Measurements from ENCODE around the gene PDE6A. TPM values are rescaled to one million over a fixed set of nuclear protein-coding genes. Genes with fewer than 3 reads are reported as not detected.

PDE6A gene
- total RNA-seq, 2 experiments from 2014 or later: not detected

DNA sequence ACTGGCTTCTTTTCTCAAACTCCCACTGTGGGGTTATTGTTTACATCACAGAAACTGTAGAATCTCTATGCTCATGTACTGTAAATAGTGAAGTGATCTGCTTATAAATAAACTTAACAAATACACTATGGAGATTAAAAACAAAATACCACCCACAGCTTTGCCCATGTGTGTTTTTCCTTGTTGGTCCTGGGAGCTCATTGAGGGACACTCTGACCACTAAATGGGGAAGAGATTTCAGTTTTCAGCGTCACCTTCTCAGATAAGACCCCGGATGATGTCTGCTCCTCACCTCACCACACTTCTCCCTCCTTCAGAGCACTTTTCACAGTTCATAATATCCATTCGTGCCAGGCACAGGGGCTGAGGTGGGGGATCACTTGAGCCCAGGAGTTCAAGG, 89.7 kb downstream of the PDE6A start:
- Histone ChIP-seq H3K79me2 (ENCODE audit: insufficient read depth, low read depth, low read length) (no peaks in the 10 kb centered on the region), H2AFZ (ENCODE audit: low read length) (no peak overlapping the region), H3K9me3 (ENCODE audit: low read length) (no peaks in the 10 kb centered on the region), H3K9me2 (ENCODE audit: insufficient read depth, low read length) (no peaks in the 10 kb centered on the region), H3K36me3 (ENCODE audit: insufficient read depth, low read length) (peaks cover 1% of the 10 kb centered on the region; the same call in 1 of the 2 replicates), H3K4me2 (ENCODE audit: low read length) (no peak overlapping the region), H3K4me3 (ENCODE audit: low read depth, low read length, poor library complexity, severe bottlenecking) (no peak overlapping the region), H4K20me1 (ENCODE audit: insufficient read depth, low read length) (no peaks in the 10 kb centered on the region), H3K27ac (ENCODE audit: low read depth, low read length, poor library complexity, severe bottlenecking) (no peak overlapping the region), H3K4me1 (ENCODE audit: insufficient read depth, low read length, poor library complexity, severe bottlenecking) (peaks cover 2% of the 10 kb centered on the region)
- TF ChIP-seq, protein P1, sequence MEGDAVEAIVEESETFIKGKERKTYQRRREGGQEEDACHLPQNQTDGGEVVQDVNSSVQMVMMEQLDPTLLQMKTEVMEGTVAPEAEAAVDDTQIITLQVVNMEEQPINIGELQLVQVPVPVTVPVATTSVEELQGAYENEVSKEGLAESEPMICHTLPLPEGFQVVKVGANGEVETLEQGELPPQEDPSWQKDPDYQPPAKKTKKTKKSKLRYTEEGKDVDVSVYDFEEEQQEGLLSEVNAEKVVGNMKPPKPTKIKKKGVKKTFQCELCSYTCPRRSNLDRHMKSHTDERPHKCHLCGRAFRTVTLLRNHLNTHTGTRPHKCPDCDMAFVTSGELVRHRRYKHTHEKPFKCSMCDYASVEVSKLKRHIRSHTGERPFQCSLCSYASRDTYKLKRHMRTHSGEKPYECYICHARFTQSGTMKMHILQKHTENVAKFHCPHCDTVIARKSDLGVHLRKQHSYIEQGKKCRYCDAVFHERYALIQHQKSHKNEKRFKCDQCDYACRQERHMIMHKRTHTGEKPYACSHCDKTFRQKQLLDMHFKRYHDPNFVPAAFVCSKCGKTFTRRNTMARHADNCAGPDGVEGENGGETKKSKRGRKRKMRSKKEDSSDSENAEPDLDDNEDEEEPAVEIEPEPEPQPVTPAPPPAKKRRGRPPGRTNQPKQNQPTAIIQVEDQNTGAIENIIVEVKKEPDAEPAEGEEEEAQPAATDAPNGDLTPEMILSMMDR (conservative IDR thresholded peaks at IDR 0.05; ENCODE audit: low read length): no peak
- TF ChIP-seq EZH2phosphoT487 (IDR thresholded peaks at IDR 0.05; ENCODE audit: borderline replicate concordance, low read depth, low read length): no peak
- ChIA-PET CTCF (ENCODE audit: unreplicated experiment) (interaction anchor here (0.5 kb wide), 1 partner anchor 276 kb away, joined by 3 read pairs; no protein-coding TSS in a partner anchor), POLR2A (no interaction called here)
- BruUV-seq (replicated peaks): no TSS peak
- intact Hi-C loops (cut with micrococcal nuclease; ENCODE audit: unreplicated experiment): loop anchor here (5.0 kb wide), 1 partner anchor 137 kb away; no protein-coding TSS in a partner anchor
- no peak for DNase-seq (ENCODE audit: low spot score)

- Histone ChIP-seq H3K36me3 (ENCODE audit: insufficient read depth, low read length) (peaks cover 11% of the 10 kb centered on the region; the same call in 1 of the 2 replicates), H3K4me3 (ENCODE audit: low read depth, low read length, poor library complexity, severe bottlenecking) (no peak overlapping the region), H2AFZ (ENCODE audit: low read length) (no peak overlapping the region), H3K9me2 (ENCODE audit: insufficient read depth, low read length) (no peaks in the 10 kb centered on the region), H3K9me3 (ENCODE audit: low read length) (no peaks in the 10 kb centered on the region), H3K27ac (ENCODE audit: low read depth, low read length, poor library complexity, severe bottlenecking) (no peak overlapping the region), H3K4me2 (ENCODE audit: low read length) (no peak overlapping the region), H3K4me1 (ENCODE audit: insufficient read depth, low read length, poor library complexity, severe bottlenecking) (no peaks in the 10 kb centered on the region), H4K20me1 (ENCODE audit: insufficient read depth, low read length) (no peaks in the 10 kb centered on the region), H3K79me2 (ENCODE audit: insufficient read depth, low read depth, low read length) (no peaks in the 10 kb centered on the region)
- DNase-seq (ENCODE audit: low spot score): no peak
- ChIA-PET POLR2A (no interaction called here), CTCF (ENCODE audit: unreplicated experiment) (no interaction called here)
- TF ChIP-seq, protein P1 (conservative IDR thresholded peaks at IDR 0.05; ENCODE audit: low read length): no peak
- no peak for TF ChIP-seq EZH2phosphoT487 (IDR thresholded peaks at IDR 0.05; ENCODE audit: borderline replicate concordance, low read depth, low read length)
- intact Hi-C loops (cut with micrococcal nuclease; ENCODE audit: unreplicated experiment): loop anchor here (1.0 to 5.0 kb wide), 2 partner anchors 139 to 216 kb away; no protein-coding TSS in a partner anchor
- no TSS peak for BruUV-seq (replicated peaks)
These were observed 90.9 kb downstream of the PDE6A start for GRCh38 chr5:149853701-149854100.

GRCh38 chr5:149853331-149853648, 91.3 kb downstream of the PDE6A start:
- Histone ChIP-seq H3K9me2 (ENCODE audit: insufficient read depth, low read length) (no peaks in the 10 kb centered on the region), H3K27ac (ENCODE audit: low read depth, low read length, poor library complexity, severe bottlenecking) (no peak overlapping the region), H3K4me3 (ENCODE audit: low read depth, low read length, poor library complexity, severe bottlenecking) (no peak overlapping the region), H3K36me3 (ENCODE audit: insufficient read depth, low read length) (peaks cover 15% of the 10 kb centered on the region; the same call in 1 of the 2 replicates), H2AFZ (ENCODE audit: low read length) (no peak overlapping the region), H3K4me2 (ENCODE audit: low read length) (no peak overlapping the region), H3K79me2 (ENCODE audit: insufficient read depth, low read depth, low read length) (no peaks in the 10 kb centered on the region), H3K4me1 (ENCODE audit: insufficient read depth, low read length, poor library complexity, severe bottlenecking) (no peaks in the 10 kb centered on the region), H3K9me3 (ENCODE audit: low read length) (no peaks in the 10 kb centered on the region), H4K20me1 (ENCODE audit: insufficient read depth, low read length) (no peaks in the 10 kb centered on the region)
- BruUV-seq (replicated peaks): no TSS peak
- ChIA-PET POLR2A (no interaction called here), CTCF (ENCODE audit: unreplicated experiment) (interaction anchor here (0.8 to 1.0 kb wide), 2 partner anchors 8 to 107 kb away, joined by 3 to 5 read pairs; partner anchors contain the start of gene SLC26A2)
- TF ChIP-seq EZH2phosphoT487 (IDR thresholded peaks at IDR 0.05; ENCODE audit: borderline replicate concordance, low read depth, low read length): no peak
- TF ChIP-seq, protein P1 (conservative IDR thresholded peaks at IDR 0.05; ENCODE audit: low read length): peak; percentile 66; the same call in 1 of the 2 replicates
- no peak for DNase-seq (ENCODE audit: low spot score)
- intact Hi-C loops (cut with micrococcal nuclease; ENCODE audit: unreplicated experiment): loop anchor here (1.0 to 5.0 kb wide), 2 partner anchors 139 to 216 kb away; no protein-coding TSS in a partner anchor

All from OCI-LY7 (cell line).